Measurements from ENCODE around the gene ING4. TPM values are rescaled to one million over a fixed set of nuclear protein-coding genes. Genes with fewer than 3 reads are reported as not detected.

The ING4 gene
- total and polyA plus RNA-seq, 2 of the 4 experiments (the other 2 are of a cell fraction): 22.0 to 47.5 TPM

- ATAC-seq (ENCODE audit: low read depth) (peak; percentile 91), DNase-seq (peak; percentile 14)
- H3K9ac ChIP-seq (ENCODE audit: low read depth, low read length): peak within 1 kb of the TSS; percentile 14; the same call in 1 of the 2 replicates
- peaks cover 18% of the 10 kb centered on the region for H3K9me3 ChIP-seq (ENCODE audit: control insufficient read depth, insufficient read depth, low read length)
- peak within 1 kb of the TSS; percentile 78 for H2AK9ac ChIP-seq (replicated peaks; ENCODE audit: low read depth, low read length, poor library complexity)
- H3K4me3 ChIP-seq (ENCODE audit: insufficient read depth, low read depth, low read length): peak within 1 kb of the TSS; percentile 38; the same call in 1 of the 2 replicates
- H3K56ac ChIP-seq (ENCODE audit: extremely low read depth, insufficient read depth, low read length): no peak within 1 kb of the TSS; the same call in 1 of the 2 replicates
- H4K20me1 ChIP-seq (ENCODE audit: insufficient read depth, low read length): no peaks in the 10 kb centered on the region
- H3K9me1 ChIP-seq (ENCODE audit: insufficient read depth, low read length): no peaks in the 10 kb centered on the region
- BruUV-seq (replicated peaks): no TSS peak
- no peaks in the 10 kb centered on the region for H3K79me1 ChIP-seq (ENCODE audit: low read depth in 1 of 2, low read length in 2 of 2)
- peaks cover 29% of the 10 kb centered on the region for H3K36me3 ChIP-seq (ENCODE audit: control insufficient read depth, insufficient read depth, low read length)
- no peak within 1 kb of the TSS for H4K91ac ChIP-seq (ENCODE audit: insufficient read depth, low read depth, low read length)
- no peak within 1 kb of the TSS for H3K18ac ChIP-seq (ENCODE audit: low read depth, low read length)
- H4K5ac ChIP-seq (ENCODE audit: low read depth, low read length): no peak within 1 kb of the TSS
- no peak within 1 kb of the TSS for H3K4ac ChIP-seq (ENCODE audit: low read depth, low read length)
- H2AK5ac ChIP-seq (ENCODE audit: low read depth, low read length): peak within 1 kb of the TSS; percentile 8; the same call in 1 of the 2 replicates
- no peak within 1 kb of the TSS for H2BK20ac ChIP-seq (ENCODE audit: low read depth, low read length)
- H2BK120ac ChIP-seq (ENCODE audit: low read depth, low read length): no peak within 1 kb of the TSS
- CTCF ChIA-PET: no interaction called here
- intact Hi-C loops (cut with micrococcal nuclease): no loop called here
- no peaks in the 10 kb centered on the region for H3K27me3 ChIP-seq (ENCODE audit: control insufficient read depth, insufficient read depth, low read length)
- no peaks in the 10 kb centered on the region for H3K4me1 ChIP-seq (ENCODE audit: control insufficient read depth, insufficient read depth, low read length)
- H2BK15ac ChIP-seq (ENCODE audit: low read depth, low read length): no peak within 1 kb of the TSS
- no peak within 1 kb of the TSS for H3K27ac ChIP-seq (ENCODE audit: insufficient read depth, low read length)
- dilution Hi-C loops (cut with HindIII; ENCODE audit: low sequenced_read_pairs, unreplicated experiment): no loop called here
- POLR2A ChIA-PET (ENCODE audit: unreplicated experiment): interaction anchor here (0.6 kb wide), 1 partner anchor 24 kb away, joined by 6 read pairs; no protein-coding TSS in a partner anchor
- H4K8ac ChIP-seq (ENCODE audit: low read depth in 2 of 2, low read length in 2 of 2): peak within 1 kb of the TSS in 1 of 2 experiments; percentile 36; a peak in 2 of 4 replicates
- in situ Hi-C loops (cut with MboI; ENCODE audit: low sequenced_read_pairs): no loop called here
- no peak for TF ChIP-seq SMC3 (IDR thresholded peaks at IDR 0.05; ENCODE audit: low read depth, low read length)
- TF ChIP-seq MXI1 (IDR thresholded peaks at IDR 0.05; ENCODE audit: borderline replicate concordance, low read depth, low read length): no peak
- no peak for TF ChIP-seq CTCF (conservative IDR thresholded peaks at IDR 0.05; ENCODE audit: low read depth, low read length)
- TF ChIP-seq BHLHE40 (IDR thresholded peaks at IDR 0.05; ENCODE audit: low read depth, low read length): no peak
- TF ChIP-seq FOS (IDR thresholded peaks at IDR 0.05; ENCODE audit: low read depth, low read length): no peak
- TF ChIP-seq MAFK (IDR thresholded peaks at IDR 0.05; ENCODE audit: low read depth, low read length): no peak
- TF ChIP-seq, protein P1, sequence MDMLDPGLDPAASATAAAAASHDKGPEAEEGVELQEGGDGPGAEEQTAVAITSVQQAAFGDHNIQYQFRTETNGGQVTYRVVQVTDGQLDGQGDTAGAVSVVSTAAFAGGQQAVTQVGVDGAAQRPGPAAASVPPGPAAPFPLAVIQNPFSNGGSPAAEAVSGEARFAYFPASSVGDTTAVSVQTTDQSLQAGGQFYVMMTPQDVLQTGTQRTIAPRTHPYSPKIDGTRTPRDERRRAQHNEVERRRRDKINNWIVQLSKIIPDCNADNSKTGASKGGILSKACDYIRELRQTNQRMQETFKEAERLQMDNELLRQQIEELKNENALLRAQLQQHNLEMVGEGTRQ (IDR thresholded peaks at IDR 0.05; ENCODE audit: low read depth, low read length): no peak
- TF ChIP-seq RFX5 (IDR thresholded peaks at IDR 0.05; ENCODE audit: low read depth, low read length): no peak
- no peak for TF ChIP-seq NFE2L2 (IDR thresholded peaks at IDR 0.05; ENCODE audit: low read depth, low read length)
- TF ChIP-seq RAD21 (IDR thresholded peaks at IDR 0.05; ENCODE audit: low read length): no peak
- TF ChIP-seq POLR2A (IDR thresholded peaks at IDR 0.05; ENCODE audit: low read depth, low read length): no peak
- TF ChIP-seq MAZ (IDR thresholded peaks at IDR 0.05; ENCODE audit: borderline replicate concordance, low read depth, low read length): no peak
- TF ChIP-seq CHD1 (IDR thresholded peaks at IDR 0.05; ENCODE audit: low read depth, low read length): no peak
- H2AFZ ChIP-seq (replicated peaks; ENCODE audit: low read length, poor library complexity): peak within 1 kb of the TSS; percentile 88
- H3K23ac ChIP-seq (ENCODE audit: low read depth, low read length): no peak within 1 kb of the TSS
- H3K4me2 ChIP-seq (ENCODE audit: low read depth, low read length): peak within 1 kb of the TSS; percentile 71
- no peak within 1 kb of the TSS for H2BK5ac ChIP-seq (ENCODE audit: low read depth, low read length, poor library complexity, severe bottlenecking)
- WGBS, 2 experiments (ENCODE audit: extremely low coverage in 2 of 2, insufficient read length in 1 of 2): 16% methylated on average over 7 of the region's 38 CpGs; no CpG with 5 or more reads in 1 of the 2 experiments
- 0 out of 2 replicates have a peak within 1 kb of the TSS, but pooled peaks have one; percentile 45 for H3K14ac ChIP-seq (replicated peaks; ENCODE audit: low read depth, low read length)
Observed at GRCh38 chr12:6647083-6647604, 15.8 kb downstream of the ING4 start, which contains the start of gene ACRBP. Gene ACRBP (minus strand): TSS chr12:6647432. CDS start chr12:6647366, 66 bp downstream.
